Hepatocyte (in vitro differentiated cells): ENCODE measurements around the gene SPTBN5. TPM values are rescaled to one million over a fixed set of nuclear protein-coding genes. Genes with fewer than 3 reads are reported as not detected.
A peak's percentile ranks its signal among the peaks of the same experiment; 100 is the strongest.

Experiments
- DNase-seq: peaks from one replicate; pipeline ENCODE4 v3.0.0-alpha.2; 2016; ENCODE audit warnings: low spot score
- H2AFZ ChIP-seq: fragments of 200-600 bp; sonication (generic); 2 replicates; pipeline ENCODE4 v1.6.0; 2016; ENCODE audit warnings: antibody characterized with exemption, mild to moderate bottlenecking
- H3K27ac ChIP-seq: fragments of 200-600 bp; sonication (generic); 2 replicates; pipeline ENCODE4 v1.5.1; 2016; ENCODE audit warnings: mild to moderate bottlenecking
- H3K27me3 ChIP-seq: fragments of 200-600 bp; sonication (generic); 2 replicates; pipeline ENCODE4 v1.6.1; 2016
- H3K36me3 ChIP-seq: fragments of 200-600 bp; sonication (generic); replicated peaks from 2 replicates; pipeline ENCODE4 v1.5.1; 2016; ENCODE audit warnings: low read depth; ENCODE audit not compliant: insufficient read depth
- H3K4me1 ChIP-seq: fragments of 200-600 bp; sonication (generic); 2 replicates; pipeline ENCODE4 v1.5.1; 2016; ENCODE audit warnings: mild to moderate bottlenecking, moderate library complexity; ENCODE audit not compliant: insufficient read depth
- H3K4me2 ChIP-seq: fragments of 200-600 bp; sonication (generic); 2 replicates; pipeline ENCODE4 v1.6.0; 2016
- H3K4me3 ChIP-seq: fragments of 200-600 bp; sonication (generic); 2 replicates; pipeline ENCODE4 v1.5.1; 2016; ENCODE audit warnings: mild to moderate bottlenecking
- H3K79me2 ChIP-seq: fragments of 200-600 bp; sonication (generic); 2 replicates; pipeline ENCODE4 v1.6.0; 2017; ENCODE audit warnings: mild to moderate bottlenecking
- H3K9me2 ChIP-seq: fragments of 200-600 bp; sonication (generic); replicated peaks from 2 replicates; pipeline ENCODE4 v1.6.0; 2017; ENCODE audit warnings: mild to moderate bottlenecking; ENCODE audit not compliant: insufficient read depth
- H3K9me3 ChIP-seq: fragments of 200-600 bp; sonication (generic); 2 replicates; pipeline ENCODE4 v1.5.1; 2016; ENCODE audit warnings: low read depth, mild to moderate bottlenecking
- H4K20me1 ChIP-seq: fragments of 200-600 bp; sonication (generic); 2 replicates; pipeline ENCODE4 v1.6.0; 2016; ENCODE audit warnings: mild to moderate bottlenecking; ENCODE audit not compliant: insufficient read depth, poor library complexity, severe bottlenecking
- CTCF ChIP-seq: fragments of 200-600 bp; sonication (generic); IDR thresholded peaks from 2 replicates; pipeline ENCODE4 v1.5.1; 2016; ENCODE audit warnings: antibody characterized with exemption, mild to moderate bottlenecking; ENCODE audit not compliant: poor library complexity
- EZH2 ChIP-seq: fragments of 200-600 bp; sonication (generic); IDR thresholded peaks from 2 replicates; pipeline ENCODE4 v1.6.1; 2016; ENCODE audit warnings: antibody characterized with exemption, mild to moderate bottlenecking, borderline replicate concordance
- EZH2phosphoT487 ChIP-seq: fragments of 200-600 bp; sonication (generic); IDR thresholded peaks from one replicate; pipeline ENCODE4 v1.6.1; 2018; ENCODE audit warnings: antibody characterized with exemption, mild to moderate bottlenecking, low read depth, moderate library complexity; ENCODE audit not compliant: unreplicated experiment, severe bottlenecking
- WGBS: methylation state at CpG from one replicate; pipeline ENCODE4 v1.1.6; 2016; ENCODE audit warnings: low lambda C conversion rate; ENCODE audit errors: missing lambda C conversion rate; 5-methylcytosine and 5-hydroxymethylcytosine counted together
- polyA plus RNA-seq: library from polyadenylated mRNA; unstranded; fragments of >200 nt; fragmentation: Nextera tagmentation; extraction: Ambion mirVana; gene quantifications from 2 replicates; pipeline ENCODE4 v1.2.1, GENCODE V29; 2016
- total RNA-seq: library from RNA; depleted of rRNA; stranded (reverse); fragments of >200 nt; gene quantifications from 2 replicates; pipeline ENCODE4 v1.2.3, GENCODE V29; 2014

Gene SPTBN5
- total and polyA plus RNA-seq, 2 experiments from 2014 or later = 1.7 to 1.9 TPM

- Histone ChIP-seq H3K4me1 (peaks cover 11% of the 10 kb centered on the region), H3K9me3 (no peaks in the 10 kb centered on the region), H3K36me3 (no peaks in the 10 kb centered on the region), H3K79me2 (peaks cover 2% of the 10 kb centered on the region), H3K27me3 (no peaks in the 10 kb centered on the region), H3K4me2 (no peak overlapping the region), H3K4me3 (no peak overlapping the region), H3K27ac (no peak overlapping the region), H3K9me2 (no peaks in the 10 kb centered on the region), H2AFZ (no peak overlapping the region), H4K20me1 (no peaks in the 10 kb centered on the region)
- TF ChIP-seq EZH2 = no peak
- no peak for TF ChIP-seq CTCF
- no peak for TF ChIP-seq EZH2phosphoT487
- 65% methylated on average over 8 of the region's 8 CpGs for WGBS
- no peak for DNase-seq
These were observed 3.5 kb upstream of the SPTBN5 start for GRCh38 chr15:41897363-41897799.

- peaks cover 11% of the 10 kb centered on the region for H3K4me1 ChIP-seq
- no peaks in the 10 kb centered on the region for H3K79me2 ChIP-seq
- H3K9me2 ChIP-seq = no peaks in the 10 kb centered on the region
- H3K27me3 ChIP-seq = no peaks in the 10 kb centered on the region
- H2AFZ ChIP-seq = no peak overlapping the region
- H3K4me3 ChIP-seq = no peak overlapping the region
- 97% methylated on average over 5 of the region's 6 CpGs for WGBS
- H3K9me3 ChIP-seq = no peaks in the 10 kb centered on the region
- no peak overlapping the region for H3K4me2 ChIP-seq
- H4K20me1 ChIP-seq = no peaks in the 10 kb centered on the region
- TF ChIP-seq EZH2phosphoT487 (no peak), CTCF (no peak), EZH2 (no peak)
- no peaks in the 10 kb centered on the region for H3K36me3 ChIP-seq
- DNase-seq = no peak
- no peak overlapping the region for H3K27ac ChIP-seq
These were observed 2.7 kb upstream of the SPTBN5 start for GRCh38 chr15:41896566-41896965.

- Histone ChIP-seq H3K9me3 (no peaks in the 10 kb centered on the region), H3K79me2 (no peaks in the 10 kb centered on the region), H4K20me1 (no peaks in the 10 kb centered on the region), H3K27ac (no peak overlapping the region), H3K9me2 (no peaks in the 10 kb centered on the region), H3K27me3 (no peaks in the 10 kb centered on the region), H2AFZ (no peak overlapping the region), H3K4me2 (no peak overlapping the region), H3K36me3 (no peaks in the 10 kb centered on the region), H3K4me1 (peaks cover 11% of the 10 kb centered on the region), H3K4me3 (no peak overlapping the region)
- TF ChIP-seq EZH2 = no peak
- TF ChIP-seq CTCF = no peak
- TF ChIP-seq EZH2phosphoT487 = no peak
- no peak for DNase-seq
- WGBS = 91% methylated on average over 1 of the region's 1 CpG
These were observed 2.1 kb upstream of the SPTBN5 start for GRCh38 chr15:41895957-41896356.

- TF ChIP-seq CTCF = no peak
- no peak for TF ChIP-seq EZH2phosphoT487
- TF ChIP-seq EZH2 = no peak
- H3K79me2 ChIP-seq = no peaks in the 10 kb centered on the region
These were observed 1.6 kb upstream of the SPTBN5 start for GRCh38 chr15:41895491-41895890.

More at GRCh38 chr15:41895491-41895890, 1.6 kb upstream of the SPTBN5 start:
- Histone ChIP-seq H3K27ac (peak overlapping the region; percentile 43), H3K4me3 (no peak overlapping the region), H3K4me2 (no peak overlapping the region), H2AFZ (no peak overlapping the region), H3K27me3 (no peaks in the 10 kb centered on the region), H3K9me2 (no peaks in the 10 kb centered on the region), H4K20me1 (no peaks in the 10 kb centered on the region), H3K9me3 (no peaks in the 10 kb centered on the region), H3K4me1 (peaks cover 11% of the 10 kb centered on the region), H3K36me3 (no peaks in the 10 kb centered on the region)
- WGBS = 94% methylated on average over 11 of the region's 11 CpGs
- no peak for DNase-seq
